Measurements from ENCODE around the gene PCA3.

The PCA3 gene

DNA sequence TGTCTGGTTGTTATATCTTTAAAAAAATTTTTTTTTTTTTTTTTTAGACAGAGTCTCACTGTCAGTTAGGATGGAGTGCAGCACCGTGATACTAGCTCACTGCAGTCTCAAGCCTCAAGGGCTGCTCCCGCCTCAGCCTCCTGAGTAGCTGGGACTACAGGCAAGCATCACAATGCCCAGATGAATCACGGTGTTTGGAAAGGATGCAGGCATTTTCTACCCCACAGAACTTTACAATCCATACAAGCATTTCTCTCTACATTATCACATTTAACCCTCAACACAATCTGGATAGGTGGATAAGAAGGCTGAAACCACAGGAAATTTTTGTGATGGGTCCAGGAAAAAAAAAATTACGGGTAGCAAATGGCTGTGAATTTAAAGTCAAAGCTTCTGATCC lies 5.8 kb upstream of the PCA3 start:
- no peak for DNase-seq

GRCh38 chr9:76759732-76760131 lies 4.5 kb upstream of the PCA3 start:
- peak; percentile 92 for DNase-seq

- no peak for DNase-seq
These were observed 2.8 kb upstream of the PCA3 start for GRCh38 chr9:76761448-76761847.

DNA sequence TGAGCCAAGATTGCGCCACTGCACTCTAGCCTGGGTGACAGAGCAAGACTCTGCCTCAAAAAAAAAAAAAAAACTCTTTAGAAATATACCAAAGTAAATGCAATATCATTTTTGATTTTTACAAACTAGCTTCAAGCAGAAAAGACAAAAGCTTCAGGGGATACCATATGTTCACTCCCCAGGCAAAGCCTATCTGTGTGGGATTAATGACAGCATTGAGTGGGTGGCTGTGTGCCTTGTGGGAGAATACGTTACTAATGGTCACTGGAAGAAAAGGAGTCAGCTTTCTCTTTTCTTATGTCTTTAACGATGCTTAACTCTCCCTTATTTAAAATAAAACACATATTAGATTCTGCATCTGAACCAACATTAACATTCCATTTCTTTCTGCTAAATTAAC lies 1.9 kb downstream of the PCA3 start:
- no peak for DNase-seq

DNA sequence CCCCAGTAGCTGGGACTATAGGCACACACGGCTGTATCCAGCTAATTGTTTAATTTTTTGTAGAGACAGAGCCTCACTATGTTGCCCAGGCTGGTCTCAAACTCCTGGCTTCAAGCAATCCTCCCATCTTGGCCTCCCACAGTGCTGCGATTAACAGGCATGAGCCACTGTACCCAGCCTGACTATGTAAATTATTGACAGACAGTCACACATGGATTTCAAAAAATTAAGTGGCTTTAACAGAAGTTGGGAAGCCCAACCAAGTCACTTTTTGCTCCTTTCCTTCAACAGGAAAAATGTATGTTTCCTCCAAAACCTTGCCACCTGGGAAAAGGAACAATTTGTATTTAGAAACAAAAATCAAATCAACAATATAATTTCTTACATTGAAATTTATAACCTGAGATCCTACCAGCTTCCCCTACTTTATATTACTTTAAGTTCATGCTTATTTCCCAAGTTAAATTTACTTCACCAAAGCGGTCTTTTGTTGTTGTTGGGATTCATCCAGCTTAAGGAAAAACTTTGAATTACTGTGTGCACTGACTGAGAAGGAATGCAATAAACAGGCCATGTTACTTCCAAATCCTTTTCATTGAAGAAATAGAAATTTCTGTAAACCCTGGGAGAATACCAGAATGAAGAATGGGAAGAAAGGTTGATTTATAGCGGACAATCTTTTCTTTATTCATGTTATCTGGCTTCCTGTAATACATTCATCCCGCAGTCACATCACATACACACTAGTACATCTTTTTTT lies 8.6 kb downstream of the PCA3 start:
- DNase-seq: no peak

DNA sequence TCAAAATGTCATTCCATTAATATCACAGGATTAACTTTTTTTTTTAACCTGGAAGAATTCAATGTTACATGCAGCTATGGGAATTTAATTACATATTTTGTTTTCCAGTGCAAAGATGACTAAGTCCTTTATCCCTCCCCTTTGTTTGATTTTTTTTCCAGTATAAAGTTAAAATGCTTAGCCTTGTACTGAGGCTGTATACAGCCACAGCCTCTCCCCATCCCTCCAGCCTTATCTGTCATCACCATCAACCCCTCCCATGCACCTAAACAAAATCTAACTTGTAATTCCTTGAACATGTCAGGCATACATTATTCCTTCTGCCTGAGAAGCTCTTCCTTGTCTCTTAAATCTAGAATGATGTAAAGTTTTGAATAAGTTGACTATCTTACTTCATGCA lies 20.6 kb downstream of the PCA3 start:
- no peak for DNase-seq

GRCh38 chr9:76785501-76785900 lies 21.3 kb downstream of the PCA3 start:
- DNase-seq: no peak

DNA sequence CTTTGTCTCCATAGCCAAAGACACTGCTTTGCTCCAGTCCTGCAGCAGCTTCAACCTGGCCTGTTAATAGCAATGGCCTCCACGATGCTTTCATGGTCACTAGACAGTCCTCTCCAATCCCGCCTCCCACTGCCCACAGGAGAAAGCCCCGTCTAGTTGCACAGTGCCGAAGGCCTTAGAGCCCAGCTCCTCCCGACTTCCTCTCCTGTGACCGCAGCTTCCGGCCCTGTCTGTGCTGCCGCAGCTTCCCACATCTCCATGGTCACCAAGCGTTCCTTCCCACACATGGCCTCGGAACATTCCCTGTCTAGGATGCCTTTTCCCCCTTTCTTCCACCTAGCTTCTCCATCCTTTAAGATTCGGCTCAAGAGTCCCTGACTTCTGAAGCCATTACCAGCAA lies 23.4 kb downstream of the PCA3 start:
- DNase-seq: no peak

DNA sequence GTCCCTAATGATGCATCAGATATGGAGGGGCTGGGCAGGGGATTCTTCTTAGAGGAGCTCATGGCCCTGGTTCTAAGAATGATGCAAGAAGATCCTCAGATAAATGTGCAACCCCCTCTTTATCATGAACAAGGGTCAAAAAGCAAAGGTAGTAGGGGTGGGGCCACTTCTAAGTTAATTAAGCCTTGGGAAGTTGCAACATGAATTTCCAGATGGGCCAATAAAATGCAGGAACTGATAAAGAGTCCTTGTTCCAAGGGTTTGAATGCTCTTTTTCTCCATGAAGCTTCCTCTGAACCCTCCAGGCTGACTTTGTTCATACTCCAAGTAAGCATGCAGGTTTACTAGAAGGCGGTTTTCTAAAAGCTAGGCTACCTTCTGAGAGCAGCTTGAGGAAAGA lies 25.6 kb downstream of the PCA3 start:
- DNase-seq: no peak

GRCh38 chr9:76793784-76794431 lies 29.7 kb downstream of the PCA3 start:
- DNase-seq: no peak

DNA sequence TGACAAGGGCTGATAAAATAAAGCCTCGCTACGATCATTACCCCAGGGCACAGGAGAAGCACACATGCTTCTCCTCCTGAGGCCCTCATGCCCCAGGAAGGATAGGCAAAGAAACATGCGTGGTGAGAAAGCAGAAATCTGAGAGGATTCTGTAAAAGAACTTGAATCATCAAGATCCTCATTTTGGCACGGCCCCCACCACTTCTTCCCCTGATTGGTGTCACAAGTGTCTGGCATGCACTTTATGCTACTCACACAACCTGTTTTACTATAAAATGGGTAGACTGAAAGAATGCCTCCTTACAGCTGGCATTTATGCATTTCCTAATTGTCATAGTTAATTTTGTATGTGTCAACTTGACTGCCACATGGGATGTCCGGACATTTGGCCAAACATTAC lies 32.1 kb downstream of the PCA3 start:
- DNase-seq: no peak

DNA sequence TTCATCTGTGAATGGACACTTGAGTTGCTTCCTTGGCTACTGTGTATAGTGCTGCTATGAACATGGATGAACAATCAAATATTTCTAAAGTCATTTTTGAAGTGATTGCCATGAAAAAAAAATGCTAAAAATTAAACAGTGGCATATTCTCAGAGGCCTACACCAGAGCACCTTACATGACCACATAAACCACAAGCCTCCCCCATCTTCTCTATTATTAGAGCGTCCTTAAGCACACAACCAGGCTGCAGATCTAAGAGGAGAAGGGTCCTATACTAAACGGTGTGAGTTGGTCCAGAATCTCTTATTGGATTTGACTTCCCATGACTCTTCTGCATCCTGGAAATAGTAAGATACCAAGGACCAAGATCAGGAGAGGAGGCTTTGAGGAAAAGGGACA lies 34.3 kb downstream of the PCA3 start:
- DNase-seq: no peak

DNA sequence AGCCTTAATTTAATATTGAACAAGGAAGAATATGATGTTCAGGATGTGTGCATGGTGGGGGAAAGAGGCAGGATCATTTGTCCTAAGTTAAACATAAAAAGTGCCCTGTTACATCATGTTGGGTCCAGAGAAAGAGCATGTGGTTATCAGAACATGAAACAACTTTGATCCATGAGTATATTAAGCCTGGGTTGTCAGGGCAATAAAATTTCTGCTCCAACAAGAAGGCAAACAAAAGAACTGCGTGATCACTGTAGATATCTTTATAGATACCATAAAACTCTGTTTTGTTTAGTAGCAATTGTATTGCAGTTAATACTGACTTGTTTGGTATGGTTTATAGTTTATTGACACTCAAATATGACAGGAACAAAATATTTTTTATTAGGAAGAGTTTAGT lies 35.2 kb downstream of the PCA3 start:
- DNase-seq: no peak

- no peak for DNase-seq
These were observed 36.7 kb downstream of the PCA3 start for GRCh38 chr9:76800901-76801300.

- no peak for DNase-seq
These were observed 38.8 kb downstream of the PCA3 start for GRCh38 chr9:76803083-76803482.

DNA sequence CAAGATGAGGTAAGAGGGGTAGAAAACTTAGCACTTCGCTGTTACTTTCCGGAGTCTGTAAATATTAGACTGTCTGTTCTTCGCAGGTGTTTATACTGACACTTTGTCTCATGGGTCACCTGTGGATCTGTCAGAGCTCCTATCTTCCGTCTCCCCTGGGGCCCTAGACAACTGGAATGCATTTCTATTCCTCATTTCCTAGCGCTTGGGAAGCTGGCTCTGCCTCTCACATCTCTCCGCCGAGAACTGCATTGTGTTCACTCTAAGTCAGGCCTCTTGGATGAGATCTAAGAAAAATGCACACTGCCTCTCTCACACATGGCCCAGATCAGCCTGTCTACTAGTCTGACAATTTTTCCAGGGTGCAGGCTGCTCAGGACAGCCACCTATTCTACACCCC lies 39.5 kb downstream of the PCA3 start:
- DNase-seq: no peak

DNA sequence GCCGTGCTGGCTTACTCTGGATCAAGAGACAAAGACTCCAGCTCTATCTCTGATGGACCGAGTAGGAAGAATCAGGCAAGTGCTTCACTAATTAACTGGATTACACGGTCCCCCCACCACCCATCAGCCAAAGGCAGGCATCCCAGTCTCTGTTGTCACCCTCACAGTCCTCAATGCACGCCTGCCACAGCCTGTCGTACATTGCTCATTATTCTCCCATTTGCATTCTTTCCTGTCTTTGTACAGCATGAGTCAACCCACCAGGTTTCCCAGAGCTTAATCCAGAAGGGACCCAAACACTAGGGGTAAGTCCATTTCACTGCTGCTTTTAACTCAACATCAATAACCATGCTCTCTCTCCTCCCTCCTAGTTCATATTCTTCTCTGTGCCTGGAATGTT lies 44.4 kb downstream of the PCA3 start:
- DNase-seq: no peak

- DNase-seq: peak; percentile 66
These were observed 46.2 kb downstream of the PCA3 start for GRCh38 chr9:76810377-76810957.

DNA sequence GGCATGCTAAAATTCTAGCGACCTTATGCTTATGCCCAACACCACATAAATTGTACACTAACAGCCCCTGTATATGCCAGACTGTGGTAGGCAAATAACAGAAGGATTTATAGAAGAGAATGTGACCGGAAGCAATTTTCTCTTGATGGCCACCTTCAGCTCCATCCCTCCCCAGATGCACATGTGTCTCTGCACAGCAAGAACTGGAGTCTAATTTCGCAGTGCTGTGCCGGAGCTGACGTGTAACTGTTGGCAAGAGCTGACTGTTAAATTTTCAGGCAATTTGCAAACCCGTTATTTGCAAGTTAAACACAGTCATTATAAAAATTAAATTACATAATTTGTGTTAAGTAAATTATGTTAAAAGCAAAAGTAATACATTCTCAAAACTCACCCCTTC lies 48.4 kb downstream of the PCA3 start:
- peak; percentile 94 for DNase-seq

GRCh38 chr9:76817489-76817888 lies 53.3 kb downstream of the PCA3 start:
- DNase-seq: no peak

DNA sequence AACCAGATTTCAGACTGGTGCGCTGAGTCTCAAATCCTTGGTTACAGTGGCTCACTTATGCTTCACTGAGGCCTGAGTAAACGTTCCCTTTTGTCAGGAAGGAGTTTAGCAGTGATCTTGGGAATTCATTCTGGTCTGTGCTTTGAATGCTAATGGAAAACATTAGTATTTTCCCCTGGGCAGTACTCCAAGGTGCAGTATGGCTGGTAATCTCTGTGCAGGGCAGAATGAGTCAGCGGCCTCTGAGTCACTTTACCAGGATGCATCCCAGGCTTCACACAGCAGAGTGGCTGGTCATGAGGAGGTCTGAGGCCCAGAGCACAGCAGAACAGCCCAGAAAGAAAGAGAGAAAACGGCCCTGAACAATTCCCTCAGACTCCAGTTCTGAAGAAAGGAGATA lies 54.0 kb downstream of the PCA3 start:
- DNase-seq: no peak

DNA sequence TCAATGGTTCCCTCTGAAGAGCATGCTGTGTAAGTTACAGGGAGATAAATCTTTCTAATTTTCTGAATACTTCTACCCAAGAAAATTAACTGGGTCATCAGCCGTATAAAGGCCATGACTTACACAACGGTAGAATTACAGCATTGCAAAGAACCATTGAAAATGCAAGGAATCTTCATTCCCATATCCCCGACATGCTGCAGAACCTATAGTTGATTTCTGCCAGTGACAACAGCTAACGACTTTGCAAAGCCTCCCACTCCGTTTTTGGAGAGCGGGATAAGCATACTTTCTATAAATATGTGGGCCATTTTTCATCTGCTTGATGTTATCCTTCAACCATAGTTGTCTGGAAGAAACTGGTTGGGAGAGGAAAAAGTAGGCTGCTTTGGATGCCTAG lies 56.2 kb downstream of the PCA3 start:
- no peak for DNase-seq

GRCh38 chr9:76827296-76828080 lies 63.2 kb downstream of the PCA3 start:
- no peak for DNase-seq

DNA sequence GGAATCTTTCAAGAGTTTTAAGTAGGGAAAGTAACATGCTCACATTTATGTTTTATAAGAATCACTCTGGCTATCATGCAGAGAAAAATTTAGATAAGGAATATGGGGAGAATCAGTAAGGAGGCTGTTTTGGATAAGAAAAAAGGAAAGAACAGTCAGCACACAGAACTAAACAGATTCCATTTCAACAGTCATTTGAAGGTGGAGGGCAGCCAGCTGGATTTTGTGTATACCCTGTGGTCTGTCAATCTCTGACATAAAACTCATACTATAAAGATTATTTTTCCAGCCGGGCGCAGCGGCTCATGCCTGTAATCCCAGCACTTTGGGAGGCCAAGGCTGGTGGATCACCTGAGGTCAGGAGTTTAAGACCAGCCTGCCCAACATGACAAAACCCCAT lies 64.2 kb downstream of the PCA3 start:
- no peak for DNase-seq
